GM18519 (cell line): ENCODE measurements around the gene ZNHIT2.

Experiments used
- ATAC-seq: cut with Tn5 transposase; IDR thresholded peaks from one replicate; pipeline ENCODE4 v1.9.1; 2021; ENCODE audit warnings: mild to moderate bottlenecking, moderate library complexity; ENCODE audit not compliant: unreplicated experiment, low FRiP score

Gene ZNHIT2

GRCh38 chr11:65107751-65108468, 9.6 kb downstream of the ZNHIT2 start:
- no peak for ATAC-seq

- ATAC-seq: no peak
Observed at GRCh38 chr11:65107078-65107477, 10.4 kb downstream of the ZNHIT2 start.

GRCh38 chr11:65104628-65105027, 12.9 kb downstream of the ZNHIT2 start:
- ATAC-seq: no peak

- no peak for ATAC-seq
Observed at GRCh38 chr11:65103476-65103875, 14.0 kb downstream of the ZNHIT2 start.

GRCh38 chr11:65102142-65103095, 15.1 kb downstream of the ZNHIT2 start:
- no peak for ATAC-seq

- no peak for ATAC-seq
Observed at GRCh38 chr11:65100674-65101350, 16.7 kb downstream of the ZNHIT2 start.

- no peak for ATAC-seq
Observed at GRCh38 chr11:65096926-65097325, 20.6 kb downstream of the ZNHIT2 start.

GRCh38 chr11:65095974-65096806, 21.3 kb downstream of the ZNHIT2 start, which contains the start of gene VPS51:
Gene VPS51 (plus strand): TSS chr11:65096214. CDS start chr11:65096251, 37 bp downstream.
- peak; percentile 62 for ATAC-seq

- ATAC-seq: no peak
Observed at GRCh38 chr11:65095427-65095826, 22.1 kb downstream of the ZNHIT2 start.

- ATAC-seq: no peak
Observed at GRCh38 chr11:65090628-65091027, 26.9 kb downstream of the ZNHIT2 start.

GRCh38 chr11:65089621-65090020, 27.9 kb downstream of the ZNHIT2 start:
- no peak for ATAC-seq

- no peak for ATAC-seq
Observed at GRCh38 chr11:65087827-65088226, 29.7 kb downstream of the ZNHIT2 start.

- no peak for ATAC-seq
Observed at GRCh38 chr11:65087216-65087615, 30.3 kb downstream of the ZNHIT2 start.

- ATAC-seq: no peak
Observed at GRCh38 chr11:65086809-65087208, 30.7 kb downstream of the ZNHIT2 start.

GRCh38 chr11:65085446-65085845, 32.1 kb downstream of the ZNHIT2 start:
- no peak for ATAC-seq

- no peak for ATAC-seq
Observed at GRCh38 chr11:65084598-65085375, 32.7 kb downstream of the ZNHIT2 start.

GRCh38 chr11:65083834-65084597, 33.5 kb downstream of the ZNHIT2 start, which contains the start of the genes CDCA5 and ZFPL1:
Gene CDCA5 (minus strand): TSS chr11:65084040. CDS start chr11:65083978, 62 bp downstream.
Gene ZFPL1 (plus strand): TSS chr11:65084222. CDS start chr11:65084699, 477 bp downstream.
- ATAC-seq: peak; percentile 71

- no peak for ATAC-seq
Observed at GRCh38 chr11:65083134-65083833, 34.2 kb downstream of the ZNHIT2 start.
